Activated CD4-positive, alpha-beta T cell treated with anti-CD3 and anti-CD28 coated beads for 36 hours (primary cell): ENCODE results near the gene ZBBX. TPM values are rescaled to one million over a fixed set of nuclear protein-coding genes. Genes with fewer than 3 reads are reported as not detected.

Experiments used
- ATAC-seq: fragments of 200-7000 bp; cut with Tn5 transposase; one replicate; pipeline ENCODE4 v1.10.0; 2021; ENCODE audit warnings: mild to moderate bottlenecking, moderate library complexity
- CTCF ChIA-PET: fragments of 350-600 bp; sonication (Branson Sonifier 250); formaldehyde crosslinking; loops from one replicate; lab custom pipeline; 2021; ENCODE audit warnings: antibody characterized with exemption; lab: Charles Lee
- POLR2A ChIA-PET: fragments of 350-600 bp; sonication (Branson Sonifier 250); formaldehyde crosslinking; loops from one replicate; lab custom pipeline; 2021; ENCODE audit warnings: antibody characterized with exemption, inconsistent platforms; lab: Charles Lee
- DNase-seq: peaks from one replicate; pipeline ENCODE4 v3.0.0-alpha.2; 2020
- H3K27ac Mint-ChIP-seq: one replicate; pipeline ENCODE4 v1.8.0; 2021; ENCODE audit warnings: mixed read lengths
- H3K27me3 Mint-ChIP-seq: one replicate; pipeline ENCODE4 v1.8.0; 2021; ENCODE audit warnings: mixed read lengths
- H3K36me3 Mint-ChIP-seq: one replicate; pipeline ENCODE4 v1.8.0; 2021; ENCODE audit warnings: low read depth, mixed read lengths
- H3K4me1 Mint-ChIP-seq: one replicate; pipeline ENCODE4 v1.8.0; 2021; ENCODE audit warnings: mixed read lengths
- H3K4me3 Mint-ChIP-seq: one replicate; pipeline ENCODE4 v1.8.0; 2021; ENCODE audit warnings: mild to moderate bottlenecking, moderate library complexity, mixed read lengths
- H3K9me3 Mint-ChIP-seq: one replicate; pipeline ENCODE4 v1.8.0; 2021; ENCODE audit warnings: low read depth, mixed read lengths
- intact Hi-C, 2 experiments: fragments of 100-400 bp; cut with DNase I in 1 of 2; cut with micrococcal nuclease in 1 of 2; formaldehyde crosslinking; loops; one replicate each; pipeline versions ENCODE4 v1.14.2 to v1.15.1; 2022 to 2024; cut with DNase I, micrococcal nuclease
- total RNA-seq, 2 experiments: library from RNA; stranded (reverse); gene quantifications; one replicate each; pipeline ENCODE4 v1.2.3, GENCODE V29; 2021

Gene ZBBX
- total RNA-seq, 2 experiments from 2014 or later, result not detected

- CTCF ChIA-PET, result no interaction called here
- intact Hi-C loops, result no loop called here
- POLR2A ChIA-PET, result no interaction called here
- ATAC-seq (no peak), DNase-seq (no peak)
- no peaks in the 10 kb centered on the region for H3K36me3 Mint-ChIP-seq
- H3K4me3 Mint-ChIP-seq, result no peak overlapping the region
- no peaks in the 10 kb centered on the region for H3K27me3 Mint-ChIP-seq
- no peaks in the 10 kb centered on the region for H3K4me1 Mint-ChIP-seq
- no peak overlapping the region for H3K27ac Mint-ChIP-seq
- peaks cover 4% of the 10 kb centered on the region for H3K9me3 Mint-ChIP-seq
Observed at GRCh38 chr3:167241048-167241845, 138.8 kb downstream of the ZBBX start.

- DNase-seq (no peak), ATAC-seq (no peak)
- no peaks in the 10 kb centered on the region for H3K27me3 Mint-ChIP-seq
- intact Hi-C loops, result no loop called here
- no peaks in the 10 kb centered on the region for H3K4me1 Mint-ChIP-seq
- no peak overlapping the region for H3K4me3 Mint-ChIP-seq
- ChIA-PET CTCF (no interaction called here), POLR2A (no interaction called here)
- H3K9me3 Mint-ChIP-seq, result peaks cover 3% of the 10 kb centered on the region
- H3K27ac Mint-ChIP-seq, result no peak overlapping the region
- no peaks in the 10 kb centered on the region for H3K36me3 Mint-ChIP-seq
Observed at GRCh38 chr3:167228135-167228534, 152.0 kb downstream of the ZBBX start.

- no peak for ATAC-seq
- H3K4me1 Mint-ChIP-seq, result no peaks in the 10 kb centered on the region
- intact Hi-C loops, result no loop called here
- ChIA-PET POLR2A (no interaction called here), CTCF (no interaction called here)
- H3K36me3 Mint-ChIP-seq, result no peaks in the 10 kb centered on the region
- peaks cover 3% of the 10 kb centered on the region for H3K9me3 Mint-ChIP-seq
- no peak overlapping the region for H3K27ac Mint-ChIP-seq
- no peaks in the 10 kb centered on the region for H3K27me3 Mint-ChIP-seq
- DNase-seq, result no peak
- H3K4me3 Mint-ChIP-seq, result no peak overlapping the region
Observed at GRCh38 chr3:167225821-167226220, 154.3 kb downstream of the ZBBX start.

- ATAC-seq (no peak), DNase-seq (no peak)
- Mint-ChIP-seq H3K4me3 (no peak overlapping the region), H3K4me1 (no peaks in the 10 kb centered on the region), H3K36me3 (no peaks in the 10 kb centered on the region), H3K27ac (no peak overlapping the region), H3K9me3 (peaks cover 9% of the 10 kb centered on the region), H3K27me3 (no peaks in the 10 kb centered on the region)
- intact Hi-C loops, result no loop called here
- ChIA-PET POLR2A (no interaction called here), CTCF (no interaction called here)
Observed at GRCh38 chr3:167209011-167209410, 171.1 kb downstream of the ZBBX start.

- Mint-ChIP-seq H3K4me1 (no peaks in the 10 kb centered on the region), H3K9me3 (peaks cover 2% of the 10 kb centered on the region), H3K36me3 (no peaks in the 10 kb centered on the region), H3K4me3 (no peak overlapping the region), H3K27me3 (no peaks in the 10 kb centered on the region), H3K27ac (no peak overlapping the region)
- ATAC-seq (no peak), DNase-seq (no peak)
- ChIA-PET POLR2A (no interaction called here), CTCF (no interaction called here)
- intact Hi-C loops, result no loop called here
Observed at GRCh38 chr3:167203062-167203461, 177.0 kb downstream of the ZBBX start.

GRCh38 chr3:167198949-167199600 is 181.0 kb downstream of the ZBBX start:
- intact Hi-C loops, result no loop called here
- H3K9me3 Mint-ChIP-seq, result no peaks in the 10 kb centered on the region
- H3K27ac Mint-ChIP-seq, result no peak overlapping the region
- H3K36me3 Mint-ChIP-seq, result no peaks in the 10 kb centered on the region
- POLR2A ChIA-PET, result no interaction called here
- ATAC-seq (no peak), DNase-seq (no peak)
- CTCF ChIA-PET, result no interaction called here
- H3K4me1 Mint-ChIP-seq, result no peaks in the 10 kb centered on the region
- H3K27me3 Mint-ChIP-seq, result no peaks in the 10 kb centered on the region
- no peak overlapping the region for H3K4me3 Mint-ChIP-seq

Other genes starting within 250 kb of the ZBBX start
- gene SERPINI2, start 93.7 kb upstream of the ZBBX start, total RNA-seq, result not detected